HEK293 (cell line): ENCODE measurements around the gene TRAF3.

Experiments
- CTCF ChIP-seq: fragments of 450-650 bp; formaldehyde crosslinking; IDR thresholded peaks from 2 replicates; pipeline ENCODE4 v1.5.1; 2016; ENCODE audit warnings: missing biosample characterization, missing genetic modification characterization
- KLF7 ChIP-seq: fragments of 450-650 bp; formaldehyde crosslinking; IDR thresholded peaks from 2 replicates; pipeline ENCODE4 v1.5.1; 2016; ENCODE audit warnings: missing biosample characterization, missing genetic modification characterization, borderline replicate concordance
- KLF9 ChIP-seq: fragments of 450-650 bp; formaldehyde crosslinking; IDR thresholded peaks from 2 replicates; pipeline ENCODE4 v1.5.1; 2016; ENCODE audit warnings: missing biosample characterization, missing genetic modification characterization, low read depth
- OSR2 ChIP-seq: fragments of 450-650 bp; formaldehyde crosslinking; IDR thresholded peaks from 2 replicates; pipeline ENCODE4 v1.5.1; 2016; ENCODE audit warnings: missing biosample characterization, missing genetic modification characterization
- ZBTB11 ChIP-seq: fragments of 450-650 bp; formaldehyde crosslinking; conservative IDR thresholded peaks from 2 replicates; pipeline ENCODE4 v1.5.1; 2016; ENCODE audit warnings: low read depth, missing biosample characterization, missing genetic modification characterization
- ZFP37 ChIP-seq: fragments of 450-650 bp; formaldehyde crosslinking; IDR thresholded peaks from 2 replicates; pipeline ENCODE4 v1.5.1; 2016; ENCODE audit warnings: missing biosample characterization, missing genetic modification characterization
- ZNF274 ChIP-seq, 2 experiments: fragments of 200-500 bp in 1 of 2; fragments of 450-650 bp in 1 of 2; sonication (Bioruptor generic) in 1 of 2; formaldehyde crosslinking in 1 of 2; IDR thresholded peaks; 2 replicates each; pipeline versions ENCODE4 v1.5.1 to v1.6.1; 2014 to 2016; ENCODE audit warnings: borderline replicate concordance in 1 of 2, inconsistent platforms in 1 of 2, low read length in 1 of 2, missing biosample characterization in 1 of 2, missing genetic modification characterization in 1 of 2
- ZNF280D ChIP-seq: fragments of 450-650 bp; formaldehyde crosslinking; IDR thresholded peaks from 2 replicates; pipeline ENCODE4 v1.5.1; 2016; ENCODE audit warnings: missing biosample characterization, missing genetic modification characterization
- ZNF423 ChIP-seq: fragments of 450-650 bp; formaldehyde crosslinking; IDR thresholded peaks from 2 replicates; pipeline ENCODE4 v1.5.1; 2016; ENCODE audit warnings: missing biosample characterization, missing genetic modification characterization
- ZNF548 ChIP-seq: fragments of 450-650 bp; formaldehyde crosslinking; IDR thresholded peaks from 2 replicates; pipeline ENCODE4 v1.5.1; 2016; ENCODE audit warnings: missing biosample characterization, missing genetic modification characterization
- ZNF777 ChIP-seq: fragments of 450-650 bp; formaldehyde crosslinking; IDR thresholded peaks from 2 replicates; pipeline ENCODE4 v1.5.1; 2017; ENCODE audit warnings: missing biosample characterization, missing genetic modification characterization, borderline replicate concordance

GRCh38 chr14:102943979-102944378 lies 166.7 kb downstream of the TRAF3 start:
- TF ChIP-seq ZFP37 (no peak), CTCF (tag by site-specific recombination) (no peak), ZNF274 (IDR thresholded peaks at IDR 0.05; ENCODE audit: low read length) (no peak), ZNF274 (tag by site-specific recombination; IDR thresholded peaks at IDR 0.05; ENCODE audit: borderline replicate concordance) (no peak), ZNF423 (tag by site-specific recombination) (no peak), KLF9 (tag by site-specific recombination) (no peak), ZNF280D (tag by site-specific recombination) (no peak), ZNF777 (no peak), ZBTB11 (tag by site-specific recombination) (no peak), KLF7 (no peak), ZNF548 (no peak), OSR2 (tag by site-specific recombination) (no peak)
